Measurements from ENCODE around the gene APOO.

DNA sequence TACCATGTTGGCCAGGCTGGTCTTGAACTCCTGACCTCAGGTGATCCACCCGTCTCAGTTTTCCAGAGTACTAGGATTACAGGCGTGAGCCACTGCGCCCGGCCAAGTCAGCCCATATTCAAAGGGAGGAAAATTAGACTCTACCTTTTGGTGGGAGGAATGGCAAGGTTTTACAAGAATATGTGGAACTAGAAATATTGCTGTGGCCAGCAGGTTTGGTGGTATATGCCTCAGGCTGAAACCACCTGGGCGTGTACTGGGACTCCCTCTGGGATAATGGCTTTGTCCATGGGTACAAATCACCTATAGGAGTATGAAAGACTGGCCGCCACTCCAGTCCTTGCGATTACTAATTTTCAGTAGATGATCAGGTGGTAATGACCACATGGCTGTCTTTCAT is 92.4 kb downstream of the APOO start:
- TF ChIP-seq, protein P1, sequence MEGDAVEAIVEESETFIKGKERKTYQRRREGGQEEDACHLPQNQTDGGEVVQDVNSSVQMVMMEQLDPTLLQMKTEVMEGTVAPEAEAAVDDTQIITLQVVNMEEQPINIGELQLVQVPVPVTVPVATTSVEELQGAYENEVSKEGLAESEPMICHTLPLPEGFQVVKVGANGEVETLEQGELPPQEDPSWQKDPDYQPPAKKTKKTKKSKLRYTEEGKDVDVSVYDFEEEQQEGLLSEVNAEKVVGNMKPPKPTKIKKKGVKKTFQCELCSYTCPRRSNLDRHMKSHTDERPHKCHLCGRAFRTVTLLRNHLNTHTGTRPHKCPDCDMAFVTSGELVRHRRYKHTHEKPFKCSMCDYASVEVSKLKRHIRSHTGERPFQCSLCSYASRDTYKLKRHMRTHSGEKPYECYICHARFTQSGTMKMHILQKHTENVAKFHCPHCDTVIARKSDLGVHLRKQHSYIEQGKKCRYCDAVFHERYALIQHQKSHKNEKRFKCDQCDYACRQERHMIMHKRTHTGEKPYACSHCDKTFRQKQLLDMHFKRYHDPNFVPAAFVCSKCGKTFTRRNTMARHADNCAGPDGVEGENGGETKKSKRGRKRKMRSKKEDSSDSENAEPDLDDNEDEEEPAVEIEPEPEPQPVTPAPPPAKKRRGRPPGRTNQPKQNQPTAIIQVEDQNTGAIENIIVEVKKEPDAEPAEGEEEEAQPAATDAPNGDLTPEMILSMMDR (IDR thresholded peaks at IDR 0.05) = no peak
- no peak for TF ChIP-seq ZFX (IDR thresholded peaks at IDR 0.05; ENCODE audit: borderline replicate concordance)
